COLO668 (cell line): ENCODE measurements around the gene PRDM10.
"Not testable (repeated sequence)": the region's sequence is repeated elsewhere in the genome, so short reads cannot be mapped to it uniquely, and the experiment has no call there.

Experiments
- DNase-seq: peaks from one replicate; lab custom pipeline; 2025; ENCODE audit not compliant: unreplicated experiment; lab: John Stamatoyannopoulos, UW

Gene PRDM10

GRCh38 chr11:129917231-129917630, 85.4 kb downstream of the PRDM10 start:
- DNase-seq, result no peak

- DNase-seq, result no peak
These were observed 91.3 kb downstream of the PRDM10 start for GRCh38 chr11:129911298-129911697.

- DNase-seq, result no peak
These were observed 92.3 kb downstream of the PRDM10 start for GRCh38 chr11:129910360-129910759.

DNA sequence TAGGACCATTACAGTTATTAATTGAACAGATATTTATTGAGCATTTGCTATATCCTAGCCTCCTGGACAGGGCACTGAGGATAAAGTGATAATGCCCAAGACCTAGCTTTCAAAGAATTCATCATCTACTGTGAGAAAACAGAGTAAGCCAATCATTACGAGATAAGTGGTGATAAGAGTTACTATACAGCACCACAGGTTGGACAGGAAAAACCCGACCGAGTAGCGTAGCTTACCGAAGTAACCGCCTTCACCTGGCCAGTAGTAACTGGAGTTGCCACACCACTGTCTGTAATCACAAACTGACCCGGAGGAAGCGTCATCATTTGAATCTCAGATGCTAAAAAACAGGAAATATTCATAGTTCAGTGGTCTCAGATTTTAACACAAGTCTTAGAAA, 97.2 kb downstream of the PRDM10 start:
- no peak for DNase-seq

- peak; percentile 13 for DNase-seq
These were observed 106.6 kb downstream of the PRDM10 start for GRCh38 chr11:129896062-129896461.

DNA sequence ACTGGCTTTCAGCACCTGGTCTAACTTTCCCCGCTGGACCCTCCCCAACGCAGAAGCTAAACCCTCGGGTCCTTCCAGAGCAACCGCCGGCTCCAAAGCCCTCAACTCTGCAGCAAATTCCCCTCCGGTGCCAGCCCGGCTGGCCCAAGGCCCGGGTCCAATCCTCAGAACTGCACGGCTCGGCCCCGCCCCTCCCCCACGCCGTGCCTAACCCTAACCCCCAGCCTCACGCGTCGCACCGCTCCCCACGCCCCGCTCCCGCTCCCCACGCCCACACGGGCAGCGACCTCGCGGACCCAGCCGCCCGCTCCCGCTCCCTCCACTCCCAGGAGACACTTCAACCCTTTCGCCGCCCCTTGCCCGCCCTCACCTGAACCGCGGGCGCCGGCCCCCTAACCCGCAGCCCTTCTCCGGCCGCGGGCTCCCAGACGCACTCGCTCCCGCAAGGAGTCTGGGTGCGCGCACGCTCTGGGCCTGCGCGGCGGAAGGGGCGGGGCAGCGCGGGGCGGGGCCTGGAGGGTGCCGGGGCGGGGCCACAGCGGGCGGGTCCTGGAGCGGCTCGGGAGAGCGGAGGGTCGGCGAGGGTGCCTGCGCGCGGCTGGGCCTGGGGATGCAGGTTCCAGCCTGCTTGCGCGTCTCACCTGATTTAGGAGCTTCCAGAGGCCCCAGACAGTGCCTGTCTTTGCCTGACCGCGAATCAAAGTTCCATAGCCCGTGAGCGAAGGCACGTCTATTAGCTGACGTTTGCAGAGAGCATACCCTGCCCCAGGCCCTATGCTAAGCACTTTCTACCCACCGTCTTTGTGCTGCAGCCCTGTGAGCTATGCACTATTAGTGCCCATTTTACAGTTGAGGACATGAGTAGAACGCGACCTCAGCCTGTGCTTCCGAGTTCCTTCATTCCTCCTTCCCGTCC, 107.3 kb downstream of the PRDM10 start, which contains the start of gene NFRKB:
Gene NFRKB, minus strand, starts transcription at position 453 of the 916 bp plus-strand sequence. CDS start 2,729 bp downstream, outside the sequence.
- DNase-seq, result peak; percentile 89

- no peak for DNase-seq
These were observed 108.1 kb downstream of the PRDM10 start for GRCh38 chr11:129894278-129895125.

DNA sequence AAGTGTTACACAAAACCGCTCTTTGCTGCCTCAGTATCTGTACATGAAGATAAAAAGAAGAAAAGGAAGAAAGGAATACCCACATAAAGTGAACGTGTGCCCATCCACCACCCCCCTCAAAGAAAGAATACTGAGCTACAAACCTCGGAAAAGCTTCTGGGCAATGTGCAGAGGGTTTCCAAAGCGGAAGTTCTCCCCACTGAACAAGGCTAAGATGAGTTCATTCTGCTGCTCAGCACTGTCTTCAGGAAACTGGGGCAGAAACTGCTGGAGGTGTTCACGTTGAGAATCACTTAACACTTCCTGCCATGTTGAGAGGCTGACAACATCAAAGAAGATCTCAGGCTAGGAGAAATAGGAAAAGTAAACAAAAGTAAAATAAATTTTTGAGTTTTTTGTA, 114.2 kb downstream of the PRDM10 start:
- DNase-seq, result no peak

DNA sequence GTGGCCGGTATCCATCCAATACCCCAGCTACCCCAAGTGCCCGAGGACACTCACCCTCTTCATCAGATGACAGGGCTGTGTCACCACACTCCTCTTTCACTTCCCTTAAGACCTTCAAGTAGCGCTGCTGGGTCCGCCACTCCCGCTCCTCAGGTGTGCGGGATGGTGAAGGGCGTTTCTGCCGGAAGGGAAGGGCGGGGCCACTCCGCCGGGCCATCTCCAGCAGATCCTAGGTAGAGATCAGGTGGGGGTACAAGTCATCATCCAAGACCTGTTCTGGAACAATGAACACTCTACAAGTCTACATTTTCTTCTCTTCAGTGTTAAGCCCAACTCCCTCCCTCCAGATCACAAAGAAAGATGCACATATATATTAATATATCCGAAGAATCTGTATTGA, 117.3 kb downstream of the PRDM10 start:
- DNase-seq, result no peak

DNA sequence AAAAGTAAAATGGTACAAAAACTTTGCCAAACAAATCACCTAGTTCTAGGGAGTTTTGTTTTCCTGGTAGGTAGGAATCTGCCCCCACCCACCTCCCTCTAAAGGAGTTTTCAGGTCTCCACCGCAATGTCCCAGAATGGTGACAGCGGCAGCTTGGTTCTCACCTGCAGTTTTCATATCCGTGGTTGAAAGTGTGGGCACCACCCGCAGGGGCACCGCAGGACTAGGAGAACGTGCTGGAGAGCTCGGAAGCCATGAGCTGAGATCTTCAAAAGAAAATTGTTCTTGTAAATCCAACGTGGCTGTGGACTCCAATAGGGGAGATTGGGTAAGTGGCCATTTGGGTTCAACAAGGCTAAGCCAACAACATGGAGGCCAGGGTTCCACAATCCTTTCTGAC, 118.1 kb downstream of the PRDM10 start:
- no peak for DNase-seq

DNA sequence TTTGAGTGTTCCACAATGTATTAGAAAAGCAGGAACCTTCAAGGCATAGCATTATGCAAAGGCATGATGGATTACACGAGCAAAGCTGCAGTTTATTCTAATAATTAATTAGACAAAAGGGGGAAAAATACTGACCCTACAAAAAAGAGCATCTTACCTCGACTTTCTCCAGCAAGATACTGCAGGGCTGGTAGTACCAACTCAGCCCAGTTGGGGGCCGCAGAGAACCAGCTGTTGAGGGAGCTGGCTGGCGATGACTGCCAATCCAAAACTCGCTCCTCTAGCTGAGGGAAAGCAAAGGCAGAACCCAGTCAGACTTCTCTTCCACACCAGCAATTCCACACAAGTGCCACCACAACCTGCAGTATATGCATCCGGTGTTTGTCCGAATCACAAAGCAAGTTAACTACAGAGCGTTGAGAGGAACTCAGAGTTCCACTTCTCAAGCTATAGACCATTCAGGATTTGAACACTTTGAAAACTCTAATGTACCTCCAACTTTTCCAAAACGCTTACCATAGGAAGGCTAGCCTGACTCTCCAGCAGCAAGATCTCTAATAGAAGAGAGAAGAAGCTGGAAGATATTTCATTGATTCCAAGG, 121.0 kb downstream of the PRDM10 start:
- DNase-seq, result peak; percentile 29

GRCh38 chr11:129880311-129880710, 122.3 kb downstream of the PRDM10 start:
- DNase-seq, result no peak

DNA sequence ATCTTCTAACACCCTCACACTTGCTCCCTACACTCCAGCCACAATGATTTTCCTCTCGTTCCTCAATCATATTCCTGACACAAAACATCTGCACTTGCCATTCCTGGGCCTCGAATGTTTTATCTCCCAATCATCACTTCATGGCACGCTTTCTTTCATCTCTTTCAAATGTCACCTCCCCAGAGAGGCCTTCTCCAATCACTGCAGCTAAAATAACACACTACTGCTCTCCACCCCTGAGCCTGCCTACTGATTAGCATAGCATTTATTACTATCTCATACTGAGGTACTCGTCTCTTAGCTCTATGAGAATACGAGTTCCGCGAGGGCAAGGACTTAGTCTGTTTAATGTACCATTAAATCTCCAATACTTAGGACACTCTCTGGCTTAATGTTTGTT, 130.7 kb downstream of the PRDM10 start:
- no peak for DNase-seq

- DNase-seq, result not testable (repeated sequence)
These were observed 134.0 kb downstream of the PRDM10 start for GRCh38 chr11:129868626-129869025.

DNA sequence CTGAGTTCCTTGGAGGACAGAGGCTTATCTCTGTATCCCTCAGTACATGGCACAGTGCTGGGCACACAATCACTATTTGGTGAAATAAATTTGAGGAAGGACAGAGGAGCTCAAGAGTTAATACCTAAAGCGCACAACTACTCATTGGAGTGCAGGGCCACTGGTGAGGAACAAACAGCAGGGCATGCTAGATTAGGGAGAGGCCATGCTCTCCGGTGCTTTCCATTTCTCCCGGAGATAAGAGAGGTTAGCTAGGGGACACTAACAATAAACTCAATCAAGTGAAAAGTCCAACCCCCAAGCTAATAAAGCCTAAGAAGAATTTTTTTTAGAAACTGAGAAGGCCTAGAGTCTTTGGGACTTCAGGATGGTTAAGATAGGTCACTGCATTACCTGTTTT, 136.3 kb downstream of the PRDM10 start:
- DNase-seq, result no peak

DNA sequence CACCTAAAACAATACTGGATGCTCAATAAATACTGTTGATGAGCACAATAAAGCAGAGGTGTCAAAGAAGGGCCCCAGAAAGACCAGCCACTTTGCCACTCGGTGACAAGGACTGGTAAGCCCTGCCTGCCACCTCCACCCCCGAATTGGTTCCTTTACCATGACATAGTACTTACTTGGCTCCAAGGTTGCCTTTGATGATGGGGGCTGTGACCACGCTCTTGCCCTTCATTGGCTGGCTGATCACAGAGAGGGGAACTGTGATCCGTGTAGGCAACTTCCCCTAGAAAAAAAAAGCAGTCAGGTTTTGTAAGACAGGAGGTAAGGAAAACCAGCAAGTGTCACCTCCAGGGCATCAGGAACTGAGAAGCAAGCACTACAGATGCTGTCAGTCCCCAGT, 136.9 kb downstream of the PRDM10 start:
- no peak for DNase-seq

DNA sequence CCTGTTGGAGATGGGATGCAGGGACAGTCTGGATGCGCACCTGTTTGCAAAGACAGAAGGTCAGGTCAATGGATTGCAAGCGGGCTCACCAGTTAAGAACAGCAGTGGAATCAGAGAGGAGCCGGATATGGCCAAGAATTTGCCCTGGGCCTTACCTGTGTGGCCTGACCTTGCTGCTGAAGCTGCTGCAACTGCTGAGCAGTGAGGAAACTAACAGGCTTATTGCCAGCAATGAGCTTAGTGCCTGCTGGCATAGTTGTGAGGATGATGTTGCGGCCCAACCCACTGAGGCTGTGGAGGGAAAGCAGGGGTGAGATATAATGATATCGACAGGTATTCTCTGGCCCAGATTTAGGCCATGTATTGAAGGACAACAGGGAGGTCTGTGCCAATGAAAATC, 137.8 kb downstream of the PRDM10 start:
- no peak for DNase-seq

- DNase-seq, result no peak
These were observed 140.7 kb downstream of the PRDM10 start for GRCh38 chr11:129861702-129862522.

GRCh38 chr11:129856036-129856435, 146.6 kb downstream of the PRDM10 start:
- DNase-seq, result no peak

- DNase-seq, result no peak
These were observed 147.5 kb downstream of the PRDM10 start for GRCh38 chr11:129855086-129855485.
